GM19238 (cell line): ENCODE results near the gene HSFX2.
"Not testable (repeated sequence)": the region's sequence is repeated elsewhere in the genome, so short reads cannot be mapped to it uniquely, and the experiment has no call there.

Experiments
- DNase-seq: peaks from one replicate; pipeline ENCODE4 v3.0.0; 2011; ENCODE audit warnings: low spot score; ENCODE audit not compliant: insufficient read length

The HSFX2 gene

DNA sequence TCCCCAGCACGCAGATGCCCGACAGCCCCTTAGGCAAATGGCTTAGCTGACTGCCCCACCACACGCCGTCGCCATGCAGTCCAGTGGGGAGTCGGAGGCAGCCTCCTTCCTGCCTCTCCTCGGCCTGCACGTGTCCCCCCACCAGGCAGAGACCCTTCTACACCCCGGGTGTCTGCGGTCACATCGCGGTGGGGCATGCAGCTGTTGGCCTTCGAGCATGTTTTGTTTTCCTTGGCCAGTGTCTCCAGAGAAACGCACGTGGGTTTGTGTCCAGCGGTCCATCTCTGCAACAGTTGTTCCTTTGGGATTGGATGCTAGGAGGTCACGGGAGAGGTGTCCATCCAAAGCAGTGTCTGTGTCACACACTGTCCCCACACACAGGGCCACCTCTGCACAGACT is at the start of gene HSFX2:
HSFX2 (minus strand) TSS at position 101 of the 400 bp plus-strand sequence. CDS start 614 bp downstream, outside the sequence.
- DNase-seq = not testable (repeated sequence)

- no peak for DNase-seq
These were observed 48.4 kb upstream of the HSFX2 start for GRCh38 chrX:149643496-149643895.

DNA sequence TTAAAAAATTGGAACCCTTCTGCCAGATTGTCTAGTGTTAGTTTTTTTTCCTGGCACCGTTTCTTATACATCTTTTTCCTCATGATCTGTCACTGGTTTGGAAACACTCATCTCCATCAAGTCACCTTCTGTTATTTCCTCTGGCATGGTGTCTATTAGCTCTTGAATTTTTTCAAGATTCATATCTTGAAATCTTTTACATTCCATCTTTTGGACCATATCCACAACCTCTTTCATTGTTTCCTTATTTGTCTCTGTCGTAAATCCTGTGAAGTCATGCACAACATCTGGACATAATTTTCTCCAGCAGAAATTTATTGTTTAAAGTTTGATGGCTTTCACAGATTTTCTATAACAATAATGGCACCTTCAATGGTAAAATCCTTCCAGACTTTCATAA is 46.7 kb upstream of the HSFX2 start:
- DNase-seq = no peak

DNA sequence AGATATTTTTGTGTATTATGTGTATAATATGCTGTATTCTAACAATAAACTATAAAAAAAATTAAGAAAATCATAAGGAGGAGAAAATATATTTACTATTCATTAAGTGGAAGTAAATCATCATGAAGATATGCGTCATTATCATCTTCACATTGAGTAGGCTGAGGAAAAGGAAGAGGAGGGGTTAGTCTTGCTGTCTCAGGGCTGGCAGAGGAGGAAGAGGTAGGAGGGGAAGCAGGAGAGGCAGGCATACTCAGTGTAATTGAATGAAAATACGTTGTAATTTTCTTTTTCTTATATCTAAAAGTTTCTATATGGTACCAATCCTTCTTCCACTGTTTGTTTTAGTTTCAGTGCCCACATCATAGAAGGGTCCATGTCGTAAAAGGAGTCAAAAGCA is 46.3 kb upstream of the HSFX2 start:
- no peak for DNase-seq

DNA sequence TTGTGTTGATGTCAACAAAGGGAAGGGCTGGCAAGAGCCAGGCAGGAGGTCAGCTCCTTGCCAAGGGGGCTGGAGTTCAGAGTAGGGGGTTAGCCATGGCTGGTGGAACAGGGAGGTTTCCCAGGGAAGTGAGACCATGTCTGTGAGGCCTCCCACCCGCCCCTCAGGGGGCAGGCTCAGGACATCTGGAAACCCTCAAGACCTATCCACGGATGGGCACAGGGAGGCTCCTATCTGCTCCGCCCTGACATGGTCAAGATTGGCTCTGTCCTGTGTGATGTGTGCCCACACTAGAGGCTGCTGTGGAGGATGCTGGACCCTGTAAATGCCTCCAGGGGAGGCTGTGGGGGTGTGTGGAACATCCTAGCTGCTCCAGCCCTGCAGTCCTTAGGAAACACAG is 44.5 kb upstream of the HSFX2 start:
- no peak for DNase-seq

DNA sequence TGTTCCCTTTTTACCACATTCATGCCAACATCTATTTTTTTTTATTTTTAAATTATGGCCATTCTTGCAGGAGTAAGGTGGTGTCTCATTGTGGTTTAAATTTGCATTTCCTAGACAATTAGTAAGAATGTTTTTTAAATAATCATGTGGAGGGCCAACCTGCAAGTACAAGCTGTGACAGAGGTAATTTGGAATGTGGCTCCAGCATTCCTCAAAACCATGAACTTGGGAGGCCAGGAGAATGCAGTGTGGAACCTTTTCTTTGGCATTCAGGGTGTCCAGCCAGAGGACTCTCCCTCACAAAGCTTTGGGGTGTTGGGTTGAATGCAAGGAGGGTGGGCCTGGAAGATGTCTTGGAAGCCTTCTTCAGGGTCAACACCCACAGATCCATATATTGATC is 43.7 kb upstream of the HSFX2 start:
- DNase-seq = no peak

DNA sequence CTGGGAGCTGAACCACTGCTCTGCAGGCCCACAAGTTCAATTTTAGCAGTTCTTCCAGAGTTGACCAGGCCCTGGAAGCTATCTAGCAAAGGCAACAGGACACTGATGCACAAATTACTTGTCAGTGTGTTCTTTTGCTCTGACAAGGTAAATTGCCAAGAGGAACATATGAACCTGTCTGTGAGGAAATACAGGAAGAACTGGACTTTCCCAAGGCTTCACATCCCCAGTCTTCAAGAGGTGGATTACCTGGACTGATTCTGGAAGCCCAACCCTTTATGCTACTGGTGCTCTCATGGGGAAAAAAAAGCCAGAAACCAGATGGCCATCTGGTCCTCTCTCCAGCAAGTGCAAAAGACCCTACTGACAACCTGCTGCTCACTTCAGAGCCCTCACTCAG is 38.4 kb upstream of the HSFX2 start:
- no peak for DNase-seq

GRCh38 chrX:149631234-149632165 is 36.4 kb upstream of the HSFX2 start, which contains the start of gene TMEM185A:
TSS of gene TMEM185A (minus strand) at chrX:149631792. CDS start at chrX:149631580, 212 bp downstream.
- peak; percentile 59 for DNase-seq

DNA sequence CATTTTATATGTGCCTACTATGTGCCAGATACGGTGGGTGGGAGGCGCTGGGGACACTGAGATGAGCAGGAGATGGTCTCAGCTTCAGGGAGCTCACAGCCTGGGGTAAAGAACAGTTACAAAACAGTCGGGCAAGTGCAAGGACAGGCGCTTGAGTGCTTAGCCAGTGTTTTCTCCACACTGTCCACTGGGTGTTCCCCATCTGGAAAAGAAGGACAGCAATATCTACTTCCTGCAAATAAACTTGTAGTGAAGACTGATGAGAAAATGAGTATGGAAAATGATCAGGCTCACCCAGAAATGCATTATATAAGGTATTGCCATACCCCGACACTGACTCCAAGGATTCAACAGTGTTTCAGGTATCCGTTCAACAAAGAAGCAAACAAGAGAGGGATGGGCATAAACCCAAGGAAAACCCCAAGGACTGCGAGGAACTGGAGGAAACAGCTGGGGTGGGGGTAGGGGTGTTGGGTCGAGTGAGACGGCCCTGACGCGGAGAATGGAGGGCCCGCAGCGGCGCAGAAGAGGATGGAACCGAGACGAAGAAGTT is 35.6 kb upstream of the HSFX2 start:
- DNase-seq = no peak

- no peak for DNase-seq
These were observed 34.7 kb upstream of the HSFX2 start for GRCh38 chrX:149629730-149630387.

- DNase-seq = no peak
These were observed 33.7 kb upstream of the HSFX2 start for GRCh38 chrX:149628768-149629167.

DNA sequence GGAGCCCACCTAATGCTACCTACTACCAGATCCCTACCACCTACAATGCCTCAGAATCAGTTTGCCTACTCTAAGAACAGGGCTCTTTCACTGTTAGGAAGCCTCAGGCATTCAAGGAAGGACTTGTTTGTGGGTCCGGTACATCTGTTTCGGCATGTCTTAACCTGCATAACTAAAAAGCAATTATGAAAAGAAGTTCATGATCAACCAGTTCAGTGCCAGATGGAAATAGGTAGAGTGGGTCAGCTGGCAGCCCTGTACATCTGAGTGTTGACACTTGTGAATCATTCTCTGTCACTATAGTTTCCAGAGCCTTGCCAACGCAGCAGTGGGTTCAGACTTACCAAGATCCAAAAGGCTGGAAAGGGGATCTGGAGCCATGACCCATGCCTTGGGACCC is 33.2 kb upstream of the HSFX2 start:
- no peak for DNase-seq

- DNase-seq = not testable (repeated sequence)
These were observed 31.7 kb upstream of the HSFX2 start for GRCh38 chrX:149626829-149627228.

DNA sequence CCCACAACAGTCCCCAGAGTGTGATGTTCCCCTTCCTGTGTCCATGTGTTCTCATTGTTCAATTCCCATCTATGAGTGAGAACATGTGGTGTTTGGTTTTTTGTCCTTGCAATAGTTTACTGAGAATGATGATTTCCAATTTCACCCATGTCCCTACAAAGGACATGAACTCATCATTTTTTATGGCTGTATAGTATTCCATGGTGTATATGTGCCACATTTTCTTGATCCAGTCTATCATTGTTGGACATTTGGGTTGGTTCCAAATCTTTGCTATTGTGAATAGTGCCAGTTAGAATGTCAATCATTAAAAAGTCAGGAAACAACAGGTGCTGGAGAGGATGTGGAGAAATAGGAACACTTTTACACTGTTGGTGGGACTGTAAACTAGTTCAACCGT is 24.5 kb upstream of the HSFX2 start:
- not testable (repeated sequence) for DNase-seq

GRCh38 chrX:149618871-149619270 is 23.8 kb upstream of the HSFX2 start:
- no peak for DNase-seq

DNA sequence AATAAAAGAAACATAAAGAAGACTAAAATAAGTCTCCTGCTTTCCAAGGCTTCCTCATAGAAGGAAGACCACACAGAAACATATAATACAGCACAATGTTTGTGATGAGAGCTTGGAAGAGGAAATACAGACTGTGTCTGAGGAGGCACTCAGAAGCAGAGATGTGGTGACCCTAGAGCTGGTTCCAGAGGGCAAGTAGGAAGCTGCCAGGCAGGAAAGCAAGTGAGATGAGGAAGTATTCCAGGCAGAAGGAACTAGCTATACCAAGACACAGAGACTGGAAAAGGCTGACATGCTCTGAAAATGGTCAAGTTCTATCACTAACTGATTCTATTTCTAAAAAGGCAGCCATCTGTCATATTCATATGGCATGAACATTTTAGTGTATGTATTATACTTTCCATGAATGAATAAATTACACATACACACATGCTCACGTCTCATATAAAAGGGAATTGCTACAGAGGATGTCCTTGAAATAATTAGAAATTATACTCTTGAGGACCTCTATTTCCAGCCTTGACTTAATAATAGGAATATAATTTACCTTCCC is 16.6 kb upstream of the HSFX2 start:
- no peak for DNase-seq

- DNase-seq = no peak
These were observed 15.4 kb upstream of the HSFX2 start for GRCh38 chrX:149610511-149610910.

- DNase-seq = no peak
These were observed 12.6 kb upstream of the HSFX2 start for GRCh38 chrX:149607699-149608098.

DNA sequence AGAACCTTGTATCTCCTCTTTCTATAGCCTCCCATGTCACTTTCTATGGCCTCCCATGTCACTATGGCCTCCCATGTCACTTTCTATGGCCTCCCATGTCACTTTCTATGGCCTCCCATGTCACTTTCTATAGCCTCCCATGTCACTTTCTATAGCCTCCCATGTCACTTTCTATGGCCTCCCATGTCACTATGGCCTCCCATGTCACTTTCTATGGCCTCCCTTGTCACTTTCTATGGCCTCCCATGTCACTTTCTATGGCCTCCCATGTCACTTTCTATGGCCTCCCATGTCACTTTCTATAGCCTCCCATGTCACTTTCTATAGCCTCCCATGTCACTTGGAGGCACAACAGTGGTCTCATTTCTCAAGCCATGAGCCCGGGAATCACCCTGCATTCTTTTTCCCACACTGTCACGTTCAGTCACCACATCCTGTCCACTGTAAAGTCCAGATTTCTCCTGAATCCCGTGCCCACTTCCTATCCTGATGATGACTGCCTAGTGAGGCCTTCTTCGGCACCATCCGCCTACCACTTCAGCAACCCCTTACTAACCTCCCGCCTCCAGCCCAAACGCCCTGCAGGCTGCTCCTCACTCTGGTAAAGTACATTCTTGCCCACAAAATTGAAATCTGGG is 10.3 kb upstream of the HSFX2 start:
- not testable (repeated sequence) for DNase-seq

- DNase-seq = not testable (repeated sequence)
These were observed 3.5 kb upstream of the HSFX2 start for GRCh38 chrX:149598603-149599002.

- not testable (repeated sequence) for DNase-seq
These were observed 829 bp upstream of the HSFX2 start for GRCh38 chrX:149595943-149596342.
